ENCODE results near the gene LGI1.

LGI1 gene

DNA sequence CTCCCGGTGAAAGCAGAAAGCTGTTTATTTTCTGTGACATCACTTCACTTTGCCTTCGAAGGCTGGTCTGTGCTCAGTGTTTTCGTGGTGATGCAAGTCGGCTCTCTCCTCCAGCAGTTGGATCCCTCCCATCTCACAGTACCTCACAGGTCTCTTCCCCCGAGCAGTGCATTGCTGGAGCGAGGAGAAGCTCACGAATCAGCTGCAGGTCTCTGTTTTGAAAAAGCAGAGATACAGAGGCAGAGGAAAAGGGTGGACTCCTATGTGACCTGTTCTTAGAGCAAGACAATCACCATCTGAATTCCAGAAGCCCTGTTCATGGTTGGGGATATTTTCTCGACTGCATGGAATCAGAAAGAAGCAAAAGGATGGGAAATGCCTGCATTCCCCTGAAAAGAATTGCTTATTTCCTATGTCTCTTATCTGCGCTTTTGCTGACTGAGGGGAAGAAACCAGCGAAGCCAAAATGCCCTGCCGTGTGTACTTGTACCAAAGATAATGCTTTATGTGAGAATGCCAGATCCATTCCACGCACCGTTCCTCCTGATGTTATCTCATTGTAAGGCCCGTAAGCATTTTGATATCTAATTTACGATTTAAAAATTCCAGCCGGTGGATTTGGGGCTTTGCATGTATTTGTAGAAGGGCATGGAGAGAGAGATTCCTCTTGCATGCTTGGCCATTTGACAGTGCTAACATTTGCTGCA is at the start of gene LGI1:
LGI1 (plus strand) TSS at position 136 of the 707 bp plus-strand sequence; CDS start at position 345, 209 bp downstream.
- no peaks in the 10 kb centered on the region for H3K9me3 ChIP-seq (ENCODE audit: control insufficient read depth, low read length)
- no peak within 1 kb of the TSS for H3K9ac ChIP-seq (ENCODE audit: low read length)
- H3K27me3 ChIP-seq (ENCODE audit: control insufficient read depth, insufficient read depth, low read length), result peaks cover 13% of the 10 kb centered on the region
- H3K4me1 ChIP-seq (ENCODE audit: control insufficient read depth, insufficient read depth, low read length), result peaks cover 5% of the 10 kb centered on the region
- H3K36me3 ChIP-seq (ENCODE audit: control insufficient read depth, insufficient read depth, low read length), result no peaks in the 10 kb centered on the region
- no peak within 1 kb of the TSS for H3K4me3 ChIP-seq (ENCODE audit: low read length)

DNA sequence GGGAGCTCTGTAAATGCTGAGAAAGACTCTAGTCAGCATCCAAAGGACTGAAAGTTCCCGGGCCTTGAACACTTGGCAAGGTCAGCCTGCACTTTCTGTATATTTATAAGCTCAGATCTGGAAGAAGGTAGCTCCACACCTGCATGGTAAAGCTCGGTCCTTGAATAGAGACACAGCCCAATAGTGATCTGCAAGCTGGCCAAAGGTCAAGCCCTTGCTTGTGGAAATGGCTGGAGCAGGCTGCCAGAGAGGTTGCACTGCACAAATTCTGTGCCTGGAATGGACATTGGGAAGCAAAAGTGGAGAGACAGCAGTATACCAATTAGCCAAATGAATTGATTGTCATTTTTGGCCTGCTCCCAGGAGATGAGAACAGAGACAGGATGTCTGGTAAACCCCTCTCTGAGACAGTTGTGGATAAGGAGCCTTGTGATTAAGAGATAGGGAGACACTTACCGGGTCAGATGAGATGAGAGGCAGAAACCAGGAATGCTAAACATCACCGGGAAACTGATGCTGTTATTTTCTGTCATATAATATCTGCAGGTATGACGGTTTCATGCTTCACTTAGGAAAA is 47.3 kb upstream of the LGI1 start:
- H3K9ac ChIP-seq (ENCODE audit: low read length), result no peak overlapping the region
- H3K27me3 ChIP-seq (ENCODE audit: control insufficient read depth, insufficient read depth, low read length), result no peaks in the 10 kb centered on the region
- H3K36me3 ChIP-seq (ENCODE audit: control insufficient read depth, insufficient read depth, low read length), result no peaks in the 10 kb centered on the region
- no peaks in the 10 kb centered on the region for H3K4me1 ChIP-seq (ENCODE audit: control insufficient read depth, insufficient read depth, low read length)
- no peak overlapping the region for H3K4me3 ChIP-seq (ENCODE audit: low read length)
- no peaks in the 10 kb centered on the region for H3K9me3 ChIP-seq (ENCODE audit: control insufficient read depth, low read length)

GRCh38 chr10:93711891-93712290 is 45.8 kb upstream of the LGI1 start:
- Histone ChIP-seq H3K27me3 (ENCODE audit: control insufficient read depth, insufficient read depth, low read length) (no peaks in the 10 kb centered on the region), H3K9ac (ENCODE audit: low read length) (no peak overlapping the region), H3K4me3 (ENCODE audit: low read length) (no peak overlapping the region), H3K36me3 (ENCODE audit: control insufficient read depth, insufficient read depth, low read length) (no peaks in the 10 kb centered on the region), H3K4me1 (ENCODE audit: control insufficient read depth, insufficient read depth, low read length) (no peaks in the 10 kb centered on the region), H3K9me3 (ENCODE audit: control insufficient read depth, low read length) (no peaks in the 10 kb centered on the region)

GRCh38 chr10:93712593-93712992 is 45.1 kb upstream of the LGI1 start:
- no peaks in the 10 kb centered on the region for H3K4me1 ChIP-seq (ENCODE audit: control insufficient read depth, insufficient read depth, low read length)
- no peak overlapping the region for H3K4me3 ChIP-seq (ENCODE audit: low read length)
- no peaks in the 10 kb centered on the region for H3K9me3 ChIP-seq (ENCODE audit: control insufficient read depth, low read length)
- H3K27me3 ChIP-seq (ENCODE audit: control insufficient read depth, insufficient read depth, low read length), result no peaks in the 10 kb centered on the region
- H3K36me3 ChIP-seq (ENCODE audit: control insufficient read depth, insufficient read depth, low read length), result no peaks in the 10 kb centered on the region
- H3K9ac ChIP-seq (ENCODE audit: low read length), result no peak overlapping the region

GRCh38 chr10:93715345-93715744 is 42.4 kb upstream of the LGI1 start:
- Histone ChIP-seq H3K4me3 (ENCODE audit: low read length) (no peak overlapping the region), H3K27me3 (ENCODE audit: control insufficient read depth, insufficient read depth, low read length) (no peaks in the 10 kb centered on the region), H3K4me1 (ENCODE audit: control insufficient read depth, insufficient read depth, low read length) (no peaks in the 10 kb centered on the region), H3K36me3 (ENCODE audit: control insufficient read depth, insufficient read depth, low read length) (no peaks in the 10 kb centered on the region), H3K9ac (ENCODE audit: low read length) (no peak overlapping the region), H3K9me3 (ENCODE audit: control insufficient read depth, low read length) (no peaks in the 10 kb centered on the region)

DNA sequence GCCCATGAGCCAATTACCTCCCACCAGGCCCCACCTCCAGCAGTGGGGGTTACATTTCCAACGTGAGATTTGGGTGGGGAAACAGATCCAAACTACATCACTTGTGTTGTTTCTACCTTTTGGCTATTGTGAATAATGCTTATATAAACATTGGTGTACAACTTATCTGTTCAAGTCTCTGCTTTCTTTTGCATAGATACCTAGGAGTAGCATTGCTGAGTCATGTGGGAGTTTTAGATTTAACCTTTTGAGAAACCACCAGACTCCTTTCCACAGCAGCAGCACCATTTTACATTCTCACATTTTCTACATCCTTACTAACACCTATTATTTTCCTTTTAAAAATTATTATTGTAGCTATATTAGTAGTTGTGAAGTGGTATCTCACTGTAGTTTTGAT is 41.0 kb upstream of the LGI1 start:
- no peaks in the 10 kb centered on the region for H3K4me1 ChIP-seq (ENCODE audit: control insufficient read depth, insufficient read depth, low read length)
- no peaks in the 10 kb centered on the region for H3K27me3 ChIP-seq (ENCODE audit: control insufficient read depth, insufficient read depth, low read length)
- H3K4me3 ChIP-seq (ENCODE audit: low read length), result no peak overlapping the region
- H3K36me3 ChIP-seq (ENCODE audit: control insufficient read depth, insufficient read depth, low read length), result no peaks in the 10 kb centered on the region
- no peaks in the 10 kb centered on the region for H3K9me3 ChIP-seq (ENCODE audit: control insufficient read depth, low read length)
- no peak overlapping the region for H3K9ac ChIP-seq (ENCODE audit: low read length)

DNA sequence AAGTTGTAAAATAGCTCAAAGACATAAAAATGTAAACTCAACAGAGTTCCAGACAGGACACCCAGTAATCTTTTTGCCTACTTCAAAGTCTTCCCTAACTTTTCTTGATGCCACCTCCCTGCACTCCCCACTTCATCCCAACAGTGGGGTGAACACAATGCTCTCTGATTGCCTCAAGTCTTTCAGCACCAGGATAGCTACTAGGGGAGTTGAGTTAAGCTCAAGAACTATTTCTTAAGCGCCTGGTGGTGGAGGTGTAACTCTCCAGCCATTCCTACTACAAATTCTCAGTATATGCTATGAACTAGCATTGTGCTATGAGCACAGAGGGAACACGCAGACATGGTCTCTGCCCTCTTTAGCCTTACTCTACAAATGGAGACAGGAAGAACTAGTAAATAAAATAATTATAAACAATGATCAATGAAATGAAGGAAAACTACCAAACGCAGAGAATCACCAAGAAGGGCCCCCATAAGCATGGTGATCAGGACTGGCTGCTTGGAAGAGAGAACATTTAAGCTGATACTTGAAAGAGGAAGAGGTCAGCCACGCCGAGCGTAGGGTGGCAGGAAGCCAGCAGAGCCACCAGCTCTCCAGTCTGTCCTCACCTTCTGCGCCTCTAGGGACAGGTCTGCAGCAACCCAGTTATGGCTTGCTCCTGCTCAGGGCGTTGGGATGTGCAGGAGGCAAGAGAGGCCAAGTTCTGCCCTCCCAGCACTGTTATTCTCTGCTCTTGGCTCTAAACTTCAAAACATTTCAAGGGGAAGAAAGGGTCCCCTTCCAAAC is 38.6 kb upstream of the LGI1 start:
- Histone ChIP-seq H3K4me1 (ENCODE audit: control insufficient read depth, insufficient read depth, low read length) (no peaks in the 10 kb centered on the region), H3K9ac (ENCODE audit: low read length) (no peak overlapping the region), H3K27me3 (ENCODE audit: control insufficient read depth, insufficient read depth, low read length) (peaks cover 3% of the 10 kb centered on the region), H3K9me3 (ENCODE audit: control insufficient read depth, low read length) (no peaks in the 10 kb centered on the region), H3K36me3 (ENCODE audit: control insufficient read depth, insufficient read depth, low read length) (no peaks in the 10 kb centered on the region), H3K4me3 (ENCODE audit: low read length) (no peak overlapping the region)

DNA sequence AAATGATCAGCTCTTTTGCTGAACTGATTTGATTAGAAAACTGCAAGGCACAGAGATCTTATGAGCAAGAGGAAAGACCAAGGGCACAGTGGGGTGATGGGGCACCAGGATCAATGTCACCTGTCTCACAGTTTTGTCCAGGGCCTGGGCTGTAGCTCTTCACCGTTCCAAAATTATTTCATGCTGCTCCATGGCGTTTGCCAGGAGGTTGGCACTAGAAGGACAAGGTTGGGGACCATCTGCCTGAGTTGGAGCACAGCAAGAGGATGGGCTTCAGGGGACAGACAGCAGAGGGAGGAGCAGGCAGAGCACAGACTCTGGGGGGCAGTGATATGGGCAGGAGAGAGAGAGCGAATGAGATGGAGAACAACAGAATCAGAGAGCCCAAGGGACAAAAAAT is 37.8 kb upstream of the LGI1 start:
- Histone ChIP-seq H3K36me3 (ENCODE audit: control insufficient read depth, insufficient read depth, low read length) (no peaks in the 10 kb centered on the region), H3K27me3 (ENCODE audit: control insufficient read depth, insufficient read depth, low read length) (peaks cover 3% of the 10 kb centered on the region), H3K4me3 (ENCODE audit: low read length) (no peak overlapping the region), H3K9me3 (ENCODE audit: control insufficient read depth, low read length) (no peaks in the 10 kb centered on the region), H3K9ac (ENCODE audit: low read length) (no peak overlapping the region), H3K4me1 (ENCODE audit: control insufficient read depth, insufficient read depth, low read length) (no peaks in the 10 kb centered on the region)

DNA sequence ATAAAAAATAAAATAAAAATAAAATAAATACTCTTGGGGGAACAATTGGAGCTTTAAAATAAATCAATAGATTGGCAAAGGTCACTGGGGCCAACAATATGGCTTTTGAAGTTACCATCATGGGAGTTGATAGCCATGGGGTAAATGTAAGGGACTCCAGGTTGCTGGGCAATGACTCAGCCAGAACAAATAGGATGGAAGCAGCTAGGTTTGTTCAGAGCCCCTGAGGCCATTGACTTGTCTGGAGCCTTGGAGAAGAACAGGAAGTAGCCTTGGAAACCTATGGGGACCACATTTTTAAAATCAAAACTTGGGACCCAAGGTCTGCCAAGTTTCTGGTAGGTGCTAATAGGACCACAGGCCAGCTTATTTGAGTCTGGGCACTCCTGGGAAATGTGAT is 35.2 kb upstream of the LGI1 start:
- no peaks in the 10 kb centered on the region for H3K9me3 ChIP-seq (ENCODE audit: control insufficient read depth, low read length)
- no peak overlapping the region for H3K4me3 ChIP-seq (ENCODE audit: low read length)
- no peaks in the 10 kb centered on the region for H3K4me1 ChIP-seq (ENCODE audit: control insufficient read depth, insufficient read depth, low read length)
- no peak overlapping the region for H3K9ac ChIP-seq (ENCODE audit: low read length)
- H3K27me3 ChIP-seq (ENCODE audit: control insufficient read depth, insufficient read depth, low read length), result peaks cover 3% of the 10 kb centered on the region
- no peaks in the 10 kb centered on the region for H3K36me3 ChIP-seq (ENCODE audit: control insufficient read depth, insufficient read depth, low read length)

DNA sequence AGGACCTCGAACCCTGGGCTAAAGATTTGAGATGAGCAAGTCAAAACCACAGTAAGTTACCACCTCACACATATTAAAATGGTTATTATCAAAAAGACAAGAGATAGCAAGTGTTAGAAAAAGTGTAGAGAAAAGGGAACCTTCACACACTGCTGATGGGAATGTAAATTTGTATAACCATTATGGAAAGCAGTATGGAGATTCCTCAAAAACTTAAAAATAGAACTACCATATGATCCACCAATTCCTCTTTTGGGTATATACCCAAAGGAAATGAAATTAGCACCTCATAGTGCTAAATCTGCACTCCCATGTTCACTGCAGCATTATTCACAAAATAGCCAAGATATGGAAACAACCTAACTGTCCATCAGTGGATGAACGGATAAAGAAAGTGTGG is 34.6 kb upstream of the LGI1 start:
- H3K9ac ChIP-seq (ENCODE audit: low read length), result no peak overlapping the region
- H3K4me1 ChIP-seq (ENCODE audit: control insufficient read depth, insufficient read depth, low read length), result no peaks in the 10 kb centered on the region
- no peaks in the 10 kb centered on the region for H3K9me3 ChIP-seq (ENCODE audit: control insufficient read depth, low read length)
- H3K27me3 ChIP-seq (ENCODE audit: control insufficient read depth, insufficient read depth, low read length), result peaks cover 3% of the 10 kb centered on the region
- no peaks in the 10 kb centered on the region for H3K36me3 ChIP-seq (ENCODE audit: control insufficient read depth, insufficient read depth, low read length)
- H3K4me3 ChIP-seq (ENCODE audit: low read length), result no peak overlapping the region

GRCh38 chr10:93726024-93726423 is 31.7 kb upstream of the LGI1 start:
- peaks cover 8% of the 10 kb centered on the region for H3K4me1 ChIP-seq (ENCODE audit: control insufficient read depth, insufficient read depth, low read length)
- H3K9ac ChIP-seq (ENCODE audit: low read length), result no peak overlapping the region
- no peak overlapping the region for H3K4me3 ChIP-seq (ENCODE audit: low read length)
- no peaks in the 10 kb centered on the region for H3K9me3 ChIP-seq (ENCODE audit: control insufficient read depth, low read length)
- no peaks in the 10 kb centered on the region for H3K36me3 ChIP-seq (ENCODE audit: control insufficient read depth, insufficient read depth, low read length)
- H3K27me3 ChIP-seq (ENCODE audit: control insufficient read depth, insufficient read depth, low read length), result peaks cover 3% of the 10 kb centered on the region

- H3K27me3 ChIP-seq (ENCODE audit: control insufficient read depth, insufficient read depth, low read length), result no peaks in the 10 kb centered on the region
- H3K4me1 ChIP-seq (ENCODE audit: control insufficient read depth, insufficient read depth, low read length), result no peaks in the 10 kb centered on the region
- H3K9ac ChIP-seq (ENCODE audit: low read length), result no peak overlapping the region
- H3K36me3 ChIP-seq (ENCODE audit: control insufficient read depth, insufficient read depth, low read length), result no peaks in the 10 kb centered on the region
- H3K9me3 ChIP-seq (ENCODE audit: control insufficient read depth, low read length), result no peaks in the 10 kb centered on the region
- H3K4me3 ChIP-seq (ENCODE audit: low read length), result no peak overlapping the region
Measured at GRCh38 chr10:93741367-93741766, 16.4 kb upstream of the LGI1 start.

Data from mucosa of stomach (tissue), 1 donor.